ENCODE results near the gene CARS1. TPM values are rescaled to one million over a fixed set of nuclear protein-coding genes. Genes with fewer than 3 reads are reported as not detected.
A peak's percentile ranks its signal among the peaks of the same experiment; 100 is the strongest.

The CARS1 gene
- total RNA-seq, 1 experiment from 2014 or later: 32.0 TPM

- Histone ChIP-seq H3K4me1 (peaks cover 10% of the 10 kb centered on the region; the same call in 1 of the 2 replicates), H3K36me3 (0 out of 2 replicates have a peak, but pooled peaks cover 9% of the 10 kb centered on the region), H3K4me3 (no peak overlapping the region), H3K9me3 (replicated peaks) (no peaks in the 10 kb centered on the region), H3K27me3 (no peaks in the 10 kb centered on the region), H3K27ac (no peak overlapping the region)
- DNase-seq: no peak
Measured at GRCh38 chr11:3004481-3004880, 52.7 kb downstream of the CARS1 start.

GRCh38 chr11:3003396-3004231 is 53.6 kb downstream of the CARS1 start:
- H3K4me3 ChIP-seq: no peak overlapping the region
- peaks cover 10% of the 10 kb centered on the region; the same call in 1 of the 2 replicates for H3K4me1 ChIP-seq
- DNase-seq: no peak
- H3K36me3 ChIP-seq: 0 out of 2 replicates have a peak, but pooled peaks cover 9% of the 10 kb centered on the region
- H3K9me3 ChIP-seq (replicated peaks): no peaks in the 10 kb centered on the region
- no peaks in the 10 kb centered on the region for H3K27me3 ChIP-seq
- no peak overlapping the region for H3K27ac ChIP-seq

GRCh38 chr11:3002871-3003270 is 54.4 kb downstream of the CARS1 start:
- Histone ChIP-seq H3K4me1 (peaks cover 10% of the 10 kb centered on the region; the same call in 1 of the 2 replicates), H3K27ac (no peak overlapping the region), H3K4me3 (no peak overlapping the region), H3K36me3 (0 out of 2 replicates have a peak, but pooled peaks cover 9% of the 10 kb centered on the region), H3K9me3 (replicated peaks) (no peaks in the 10 kb centered on the region), H3K27me3 (no peaks in the 10 kb centered on the region)
- DNase-seq: no peak

GRCh38 chr11:3002351-3002861 is 54.8 kb downstream of the CARS1 start:
- DNase-seq: no peak
- no peak overlapping the region for H3K27ac ChIP-seq
- H3K27me3 ChIP-seq: no peaks in the 10 kb centered on the region
- H3K4me1 ChIP-seq: peaks cover 10% of the 10 kb centered on the region; the same call in 1 of the 2 replicates
- no peaks in the 10 kb centered on the region for H3K9me3 ChIP-seq (replicated peaks)
- 0 out of 2 replicates have a peak, but pooled peaks cover 9% of the 10 kb centered on the region for H3K36me3 ChIP-seq
- no peak overlapping the region for H3K4me3 ChIP-seq

- Histone ChIP-seq H3K27me3 (no peaks in the 10 kb centered on the region), H3K4me1 (peaks cover 10% of the 10 kb centered on the region; the same call in 1 of the 2 replicates), H3K4me3 (no peak overlapping the region), H3K9me3 (replicated peaks) (no peaks in the 10 kb centered on the region), H3K36me3 (0 out of 2 replicates have a peak, but pooled peaks cover 9% of the 10 kb centered on the region), H3K27ac (no peak overlapping the region)
- DNase-seq: no peak
Measured at GRCh38 chr11:3001496-3001895, 55.7 kb downstream of the CARS1 start.

GRCh38 chr11:3000032-3000961 is 56.9 kb downstream of the CARS1 start:
- H3K4me3 ChIP-seq: no peak overlapping the region
- H3K9me3 ChIP-seq (replicated peaks): no peaks in the 10 kb centered on the region
- peaks cover 10% of the 10 kb centered on the region; the same call in 1 of the 2 replicates for H3K4me1 ChIP-seq
- peak; percentile 77 to 78 for DNase-seq
- H3K36me3 ChIP-seq: 0 out of 2 replicates have a peak, but pooled peaks cover 8% of the 10 kb centered on the region
- no peak overlapping the region; the same call in 1 of the 2 replicates for H3K27ac ChIP-seq
- H3K27me3 ChIP-seq: no peaks in the 10 kb centered on the region

GRCh38 chr11:2999464-2999998 is 57.7 kb downstream of the CARS1 start:
- Histone ChIP-seq H3K4me3 (no peak overlapping the region), H3K27ac (no peak overlapping the region), H3K9me3 (replicated peaks) (no peaks in the 10 kb centered on the region), H3K4me1 (peaks cover 10% of the 10 kb centered on the region; the same call in 1 of the 2 replicates), H3K27me3 (no peaks in the 10 kb centered on the region), H3K36me3 (0 out of 2 replicates have a peak, but pooled peaks cover 2% of the 10 kb centered on the region)
- DNase-seq: no peak

GRCh38 chr11:2998073-2998850 is 59.0 kb downstream of the CARS1 start:
- Histone ChIP-seq H3K27ac (no peak overlapping the region), H3K9me3 (replicated peaks) (no peaks in the 10 kb centered on the region)
- no peak for DNase-seq

GRCh38 chr11:2997406-2997805 is 59.8 kb downstream of the CARS1 start:
- no peak overlapping the region for H3K27ac ChIP-seq
- 0 out of 2 replicates have a peak, but pooled peaks cover 2% of the 10 kb centered on the region for H3K36me3 ChIP-seq
- H3K9me3 ChIP-seq (replicated peaks): no peaks in the 10 kb centered on the region
- H3K4me1 ChIP-seq: peaks cover 10% of the 10 kb centered on the region; the same call in 1 of the 2 replicates
- H3K4me3 ChIP-seq: no peak overlapping the region
- DNase-seq: no peak
- H3K27me3 ChIP-seq: no peaks in the 10 kb centered on the region

More at GRCh38 chr11:2998073-2998850, 59.0 kb downstream of the CARS1 start:
- H3K36me3 ChIP-seq: 0 out of 2 replicates have a peak, but pooled peaks cover 2% of the 10 kb centered on the region
- no peaks in the 10 kb centered on the region for H3K27me3 ChIP-seq
- H3K4me1 ChIP-seq: peaks cover 10% of the 10 kb centered on the region; the same call in 1 of the 2 replicates
- no peak overlapping the region for H3K4me3 ChIP-seq

- H3K27me3 ChIP-seq: no peaks in the 10 kb centered on the region
- no peak overlapping the region for H3K4me3 ChIP-seq
- DNase-seq: no peak
- no peaks in the 10 kb centered on the region for H3K9me3 ChIP-seq (replicated peaks)
- H3K4me1 ChIP-seq: peaks cover 10% of the 10 kb centered on the region; the same call in 1 of the 2 replicates
- H3K27ac ChIP-seq: no peak overlapping the region
- 0 out of 2 replicates have a peak, but pooled peaks cover 2% of the 10 kb centered on the region for H3K36me3 ChIP-seq
Measured at GRCh38 chr11:2996976-2997375, 60.2 kb downstream of the CARS1 start.

- Histone ChIP-seq H3K4me3 (no peak overlapping the region), H3K9me3 (replicated peaks) (no peaks in the 10 kb centered on the region), H3K36me3 (0 out of 2 replicates have a peak, but pooled peaks cover 2% of the 10 kb centered on the region), H3K4me1 (peaks cover 10% of the 10 kb centered on the region; the same call in 1 of the 2 replicates), H3K27ac (no peak overlapping the region), H3K27me3 (no peaks in the 10 kb centered on the region)
- no peak for DNase-seq
Measured at GRCh38 chr11:2995893-2996554, 61.2 kb downstream of the CARS1 start.

GRCh38 chr11:2995031-2995561 is 62.1 kb downstream of the CARS1 start:
- no peak overlapping the region for H3K27ac ChIP-seq
- no peaks in the 10 kb centered on the region for H3K27me3 ChIP-seq
- peaks cover 3% of the 10 kb centered on the region; the same call in 1 of the 2 replicates for H3K4me1 ChIP-seq
- no peak overlapping the region for H3K4me3 ChIP-seq
- no peaks in the 10 kb centered on the region for H3K9me3 ChIP-seq (replicated peaks)
- 0 out of 2 replicates have a peak, but pooled peaks cover 2% of the 10 kb centered on the region for H3K36me3 ChIP-seq
- no peak for DNase-seq

GRCh38 chr11:2994336-2994730 is 62.9 kb downstream of the CARS1 start:
- Histone ChIP-seq H3K27me3 (no peaks in the 10 kb centered on the region), H3K27ac (no peak overlapping the region), H3K36me3 (no peaks in the 10 kb centered on the region), H3K4me3 (no peak overlapping the region), H3K4me1 (peaks cover 5% of the 10 kb centered on the region; the same call in 1 of the 2 replicates), H3K9me3 (replicated peaks) (no peaks in the 10 kb centered on the region)
- DNase-seq: no peak

Data from SJCRH30 (cell line).